Measurements from ENCODE around the gene GJB3. TPM values are rescaled to one million over a fixed set of nuclear protein-coding genes. Genes with fewer than 3 reads are reported as not detected.

GJB3 gene
- total RNA-seq, 1 experiment from 2014 or later, result 23.1 TPM

GRCh38 chr1:34784751-34785221, 3.8 kb downstream of the GJB3 start:
- CTCF ChIA-PET, result no interaction called here
- Mint-ChIP-seq H3K9me3 (ENCODE audit: low read depth, unreplicated experiment) (no peaks in the 10 kb centered on the region), H3K4me1 (ENCODE audit: low read depth, unreplicated experiment) (peaks cover 41% of the 10 kb centered on the region), H3K27ac (ENCODE audit: unreplicated experiment) (no peak overlapping the region), H3K27me3 (ENCODE audit: unreplicated experiment) (peaks cover 4% of the 10 kb centered on the region), H3K36me3 (ENCODE audit: insufficient read depth, unreplicated experiment) (peaks cover 48% of the 10 kb centered on the region), H3K4me3 (ENCODE audit: low read depth, unreplicated experiment) (no peak overlapping the region)
- intact Hi-C loops (cut with micrococcal nuclease; ENCODE audit: unreplicated experiment), result loop anchor here (5.0 kb wide), 1 partner anchor 198 kb away; no protein-coding TSS in a partner anchor
- TF ChIP-seq, protein P1, sequence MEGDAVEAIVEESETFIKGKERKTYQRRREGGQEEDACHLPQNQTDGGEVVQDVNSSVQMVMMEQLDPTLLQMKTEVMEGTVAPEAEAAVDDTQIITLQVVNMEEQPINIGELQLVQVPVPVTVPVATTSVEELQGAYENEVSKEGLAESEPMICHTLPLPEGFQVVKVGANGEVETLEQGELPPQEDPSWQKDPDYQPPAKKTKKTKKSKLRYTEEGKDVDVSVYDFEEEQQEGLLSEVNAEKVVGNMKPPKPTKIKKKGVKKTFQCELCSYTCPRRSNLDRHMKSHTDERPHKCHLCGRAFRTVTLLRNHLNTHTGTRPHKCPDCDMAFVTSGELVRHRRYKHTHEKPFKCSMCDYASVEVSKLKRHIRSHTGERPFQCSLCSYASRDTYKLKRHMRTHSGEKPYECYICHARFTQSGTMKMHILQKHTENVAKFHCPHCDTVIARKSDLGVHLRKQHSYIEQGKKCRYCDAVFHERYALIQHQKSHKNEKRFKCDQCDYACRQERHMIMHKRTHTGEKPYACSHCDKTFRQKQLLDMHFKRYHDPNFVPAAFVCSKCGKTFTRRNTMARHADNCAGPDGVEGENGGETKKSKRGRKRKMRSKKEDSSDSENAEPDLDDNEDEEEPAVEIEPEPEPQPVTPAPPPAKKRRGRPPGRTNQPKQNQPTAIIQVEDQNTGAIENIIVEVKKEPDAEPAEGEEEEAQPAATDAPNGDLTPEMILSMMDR (IDR thresholded peaks at IDR 0.05; ENCODE audit: unreplicated experiment), result no peak
- DNase-seq, result no peak
- BruUV-seq (replicated peaks), result no TSS peak

DNA sequence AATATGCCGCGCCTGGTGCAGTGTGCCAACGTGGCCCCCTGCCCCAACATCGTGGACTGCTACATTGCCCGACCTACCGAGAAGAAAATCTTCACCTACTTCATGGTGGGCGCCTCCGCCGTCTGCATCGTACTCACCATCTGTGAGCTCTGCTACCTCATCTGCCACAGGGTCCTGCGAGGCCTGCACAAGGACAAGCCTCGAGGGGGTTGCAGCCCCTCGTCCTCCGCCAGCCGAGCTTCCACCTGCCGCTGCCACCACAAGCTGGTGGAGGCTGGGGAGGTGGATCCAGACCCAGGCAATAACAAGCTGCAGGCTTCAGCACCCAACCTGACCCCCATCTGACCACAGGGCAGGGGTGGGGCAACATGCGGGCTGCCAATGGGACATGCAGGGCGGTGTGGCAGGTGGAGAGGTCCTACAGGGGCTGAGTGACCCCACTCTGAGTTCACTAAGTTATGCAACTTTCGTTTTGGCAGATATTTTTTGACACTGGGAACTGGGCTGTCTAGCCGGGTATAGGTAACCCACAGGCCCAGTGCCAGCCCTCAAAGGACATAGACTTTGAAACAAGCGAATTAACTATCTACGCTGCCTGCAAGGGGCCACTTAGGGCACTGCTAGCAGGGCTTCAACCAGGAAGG, 4.3 kb downstream of the GJB3 start:
- BruUV-seq (replicated peaks), result no TSS peak
- intact Hi-C loops (cut with micrococcal nuclease; ENCODE audit: unreplicated experiment), result loop anchor here (5.0 kb wide), 1 partner anchor 197 kb away; no protein-coding TSS in a partner anchor
- peak overlapping the region; percentile 17 for H3K27ac Mint-ChIP-seq (ENCODE audit: unreplicated experiment)
- H3K4me3 Mint-ChIP-seq (ENCODE audit: low read depth, unreplicated experiment), result no peak overlapping the region
- CTCF ChIA-PET, result no interaction called here
- H3K9me3 Mint-ChIP-seq (ENCODE audit: low read depth, unreplicated experiment), result no peaks in the 10 kb centered on the region
- no peak for DNase-seq
- peaks cover 48% of the 10 kb centered on the region for H3K36me3 Mint-ChIP-seq (ENCODE audit: insufficient read depth, unreplicated experiment)
- H3K4me1 Mint-ChIP-seq (ENCODE audit: low read depth, unreplicated experiment), result peaks cover 35% of the 10 kb centered on the region
- H3K27me3 Mint-ChIP-seq (ENCODE audit: unreplicated experiment), result peaks cover 9% of the 10 kb centered on the region
- TF ChIP-seq, protein P1 (IDR thresholded peaks at IDR 0.05; ENCODE audit: unreplicated experiment), result no peak

DNA sequence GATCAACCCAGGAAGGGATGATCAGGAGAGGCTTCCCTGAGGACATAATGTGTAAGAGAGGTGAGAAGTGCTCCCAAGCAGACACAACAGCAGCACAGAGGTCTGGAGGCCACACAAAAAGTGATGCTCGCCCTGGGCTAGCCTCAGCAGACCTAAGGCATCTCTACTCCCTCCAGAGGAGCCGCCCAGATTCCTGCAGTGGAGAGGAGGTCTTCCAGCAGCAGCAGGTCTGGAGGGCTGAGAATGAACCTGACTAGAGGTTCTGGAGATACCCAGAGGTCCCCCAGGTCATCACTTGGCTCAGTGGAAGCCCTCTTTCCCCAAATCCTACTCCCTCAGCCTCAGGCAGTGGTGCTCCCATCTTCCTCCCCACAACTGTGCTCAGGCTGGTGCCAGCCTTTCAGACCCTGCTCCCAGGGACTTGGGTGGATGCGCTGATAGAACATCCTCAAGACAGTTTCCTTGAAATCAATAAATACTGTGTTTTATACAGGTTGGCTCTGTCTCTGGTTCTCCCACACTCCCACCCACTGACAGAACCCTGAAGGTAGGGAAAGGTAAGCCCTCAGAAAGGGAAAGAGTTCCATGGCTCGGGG, 5.0 kb downstream of the GJB3 start:
- DNase-seq, result no peak
- H3K9me3 Mint-ChIP-seq (ENCODE audit: low read depth, unreplicated experiment), result no peaks in the 10 kb centered on the region
- peaks cover 12% of the 10 kb centered on the region for H3K27me3 Mint-ChIP-seq (ENCODE audit: unreplicated experiment)
- H3K4me1 Mint-ChIP-seq (ENCODE audit: low read depth, unreplicated experiment), result peaks cover 31% of the 10 kb centered on the region
- BruUV-seq (replicated peaks), result no TSS peak
- H3K27ac Mint-ChIP-seq (ENCODE audit: unreplicated experiment), result peak overlapping the region; percentile 17
- TF ChIP-seq, protein P1 (IDR thresholded peaks at IDR 0.05; ENCODE audit: unreplicated experiment), result no peak
- no peak overlapping the region for H3K4me3 Mint-ChIP-seq (ENCODE audit: low read depth, unreplicated experiment)
- peaks cover 43% of the 10 kb centered on the region for H3K36me3 Mint-ChIP-seq (ENCODE audit: insufficient read depth, unreplicated experiment)
- intact Hi-C loops (cut with micrococcal nuclease; ENCODE audit: unreplicated experiment), result loop anchor here (1.0 to 5.0 kb wide), 2 partner anchors 66 to 196 kb away; no protein-coding TSS in a partner anchor
- CTCF ChIA-PET, result interaction anchor here (0.6 to 1.4 kb wide), 5 partner anchors 23 to 1157 kb away, joined by 3 to 6 read pairs (median 4); no protein-coding TSS in a partner anchor

DNA sequence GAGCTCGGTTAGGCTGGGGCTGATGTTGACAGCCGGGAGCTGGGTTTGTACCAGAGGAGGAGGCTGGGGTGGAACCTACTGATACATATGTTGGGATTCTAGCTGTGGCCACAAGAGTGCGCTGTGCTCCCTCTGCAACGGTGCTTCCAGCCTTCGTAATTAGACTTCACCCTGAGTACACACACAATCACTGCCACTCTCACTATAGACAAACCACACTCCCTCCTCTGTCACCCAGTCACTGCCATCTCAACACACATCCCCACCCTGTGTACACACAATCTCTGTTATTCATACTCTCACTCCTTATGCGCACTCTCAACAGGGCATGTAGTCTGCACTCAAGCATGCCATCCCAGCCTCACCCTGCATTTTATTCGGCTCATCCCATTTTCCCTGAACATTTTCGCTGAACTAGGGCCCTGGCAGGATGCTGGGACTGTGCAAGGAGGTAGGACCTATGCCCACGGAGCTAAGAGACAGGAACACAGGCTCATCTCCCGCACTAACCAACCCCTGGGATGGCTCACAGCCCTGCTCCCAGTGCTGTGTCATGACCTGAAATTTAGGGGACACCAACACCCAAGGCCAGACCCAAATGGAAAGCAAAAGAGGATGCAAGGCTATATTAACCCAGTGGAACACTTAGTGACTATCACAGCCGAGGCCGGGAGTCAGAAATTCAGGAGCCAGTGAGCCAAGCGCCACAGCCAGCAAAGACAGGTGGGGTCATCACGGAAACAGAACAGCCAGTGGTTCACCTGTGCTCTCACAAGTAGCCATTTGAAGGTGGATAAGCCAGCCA, 5.7 kb downstream of the GJB3 start:
- no peak overlapping the region for H3K4me3 Mint-ChIP-seq (ENCODE audit: low read depth, unreplicated experiment)
- intact Hi-C loops (cut with micrococcal nuclease; ENCODE audit: unreplicated experiment), result loop anchor here (1.0 to 5.0 kb wide), 2 partner anchors 66 to 196 kb away; no protein-coding TSS in a partner anchor
- peaks cover 31% of the 10 kb centered on the region for H3K4me1 Mint-ChIP-seq (ENCODE audit: low read depth, unreplicated experiment)
- TF ChIP-seq, protein P1 (IDR thresholded peaks at IDR 0.05; ENCODE audit: unreplicated experiment), result peak; percentile 84
- peak; percentile 70 for DNase-seq
- H3K27me3 Mint-ChIP-seq (ENCODE audit: unreplicated experiment), result peaks cover 12% of the 10 kb centered on the region
- no TSS peak for BruUV-seq (replicated peaks)
- CTCF ChIA-PET, result interaction anchor here (0.6 to 1.4 kb wide), 6 partner anchors 24 to 1158 kb away, joined by 3 to 7 read pairs (median 5); no protein-coding TSS in a partner anchor
- no peak overlapping the region for H3K27ac Mint-ChIP-seq (ENCODE audit: unreplicated experiment)
- H3K9me3 Mint-ChIP-seq (ENCODE audit: low read depth, unreplicated experiment), result no peaks in the 10 kb centered on the region
- H3K36me3 Mint-ChIP-seq (ENCODE audit: insufficient read depth, unreplicated experiment), result peaks cover 36% of the 10 kb centered on the region
